ENCODE results near the gene TRHDE. TPM values are rescaled to one million over a fixed set of nuclear protein-coding genes. Genes with fewer than 3 reads are reported as not detected.
A peak's percentile ranks its signal among the peaks of the same experiment; 100 is the strongest.

The TRHDE gene
- total RNA-seq, 1 donor from 2014 or later, result under 0.01 TPM

DNA sequence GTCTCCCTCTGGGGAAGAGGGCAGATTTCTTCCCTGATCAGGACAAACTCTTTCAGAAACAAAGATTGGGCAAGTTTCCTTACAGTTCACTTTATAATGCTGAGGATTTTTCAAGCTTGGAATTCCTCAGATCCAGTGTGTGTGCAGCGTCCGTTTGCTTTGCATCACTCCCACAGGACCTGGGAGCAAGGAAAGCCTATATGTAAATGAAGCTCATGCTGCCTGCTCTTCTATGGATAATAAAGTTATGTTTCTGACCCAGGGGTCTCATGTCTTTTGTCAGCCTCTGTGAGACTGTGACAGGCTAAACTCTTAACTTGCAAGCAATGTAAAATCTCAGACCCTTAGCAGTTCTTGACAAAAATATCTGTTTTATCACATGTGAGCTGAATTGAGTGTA, 41.6 kb downstream of the TRHDE start:
- DNase-seq (ENCODE audit: low read depth in 2 of 2), result no peak

DNA sequence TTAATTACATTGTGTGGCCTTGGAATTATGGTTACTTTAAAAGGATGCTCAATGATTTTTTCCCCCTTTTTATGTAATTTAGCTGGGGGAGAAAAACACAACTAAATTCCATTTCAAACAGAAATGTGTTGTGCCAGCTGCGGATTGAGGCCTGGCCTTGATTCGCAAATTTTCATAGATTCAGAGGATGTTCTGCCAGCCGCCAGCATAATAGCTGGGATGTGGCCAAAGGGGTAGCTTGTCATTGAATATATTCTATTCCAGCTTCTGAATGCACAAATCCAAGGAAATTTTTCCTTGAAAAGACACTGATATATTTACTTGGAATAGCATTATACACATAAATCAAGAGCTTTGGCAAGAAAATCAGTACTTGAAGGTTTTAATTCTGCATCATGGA, 43.7 kb downstream of the TRHDE start:
- DNase-seq (ENCODE audit: low read depth in 2 of 2), result no peak

DNA sequence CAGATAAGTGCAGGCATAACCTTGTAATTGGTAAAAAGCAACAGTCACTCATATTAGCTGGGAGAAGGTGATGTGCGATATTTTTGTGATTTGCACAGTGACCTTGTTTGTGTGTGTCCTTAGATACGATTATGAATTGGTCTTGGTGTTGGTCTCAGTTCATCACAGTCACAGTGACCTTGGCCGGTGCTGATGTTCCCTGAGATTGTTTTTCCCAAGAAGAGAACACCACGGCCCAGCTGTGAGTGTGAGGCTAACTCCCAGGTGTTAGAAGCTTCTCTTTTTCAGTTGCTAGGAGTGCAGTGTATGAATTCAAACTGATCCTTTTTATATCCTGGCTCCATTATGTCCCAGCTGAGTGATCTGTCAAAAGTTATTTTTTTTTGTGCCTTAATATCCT, 46.2 kb downstream of the TRHDE start:
- no peak for DNase-seq (ENCODE audit: low read depth in 2 of 2)

DNA sequence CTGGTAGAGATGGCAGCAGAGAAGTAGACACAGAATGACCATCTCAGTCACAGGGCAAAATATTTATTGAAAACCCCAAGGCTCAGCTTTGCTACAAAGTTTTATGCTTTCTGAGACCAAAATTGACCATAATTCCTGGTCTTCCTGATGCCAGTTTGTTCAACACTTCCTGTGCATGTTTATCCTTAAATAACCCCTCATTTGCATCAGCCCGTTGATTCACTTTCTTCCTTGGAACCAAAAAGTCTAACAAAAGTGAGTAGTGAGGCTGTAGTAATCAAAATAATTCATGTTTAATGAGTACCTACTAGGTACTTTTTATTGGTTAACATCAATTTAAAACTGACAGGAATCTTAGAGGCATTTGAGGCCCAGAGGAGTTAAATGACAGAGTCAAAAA, 51.7 kb downstream of the TRHDE start:
- no peak for DNase-seq (ENCODE audit: low read depth in 2 of 2)

DNA sequence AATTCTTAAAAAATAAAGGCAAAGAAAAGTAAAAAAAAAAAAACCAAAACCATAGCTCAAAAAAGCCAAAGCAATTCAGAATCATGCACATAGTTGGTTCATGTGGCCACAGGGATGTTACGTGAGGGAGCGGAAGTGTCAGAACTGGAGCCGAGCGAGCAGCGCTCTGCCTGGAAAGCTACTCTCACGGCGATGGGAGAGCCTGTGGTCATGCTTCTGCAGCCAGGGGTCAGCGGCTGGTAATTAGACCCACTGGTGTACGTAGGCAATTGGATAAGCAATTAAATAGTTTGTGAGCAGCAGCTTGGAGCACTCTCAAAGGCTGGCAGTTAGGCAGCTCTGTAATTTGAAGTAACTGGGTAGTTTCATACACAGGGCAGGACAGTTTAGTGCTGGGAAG, 58.1 kb downstream of the TRHDE start:
- DNase-seq (ENCODE audit: low read depth in 2 of 2), result no peak

DNA sequence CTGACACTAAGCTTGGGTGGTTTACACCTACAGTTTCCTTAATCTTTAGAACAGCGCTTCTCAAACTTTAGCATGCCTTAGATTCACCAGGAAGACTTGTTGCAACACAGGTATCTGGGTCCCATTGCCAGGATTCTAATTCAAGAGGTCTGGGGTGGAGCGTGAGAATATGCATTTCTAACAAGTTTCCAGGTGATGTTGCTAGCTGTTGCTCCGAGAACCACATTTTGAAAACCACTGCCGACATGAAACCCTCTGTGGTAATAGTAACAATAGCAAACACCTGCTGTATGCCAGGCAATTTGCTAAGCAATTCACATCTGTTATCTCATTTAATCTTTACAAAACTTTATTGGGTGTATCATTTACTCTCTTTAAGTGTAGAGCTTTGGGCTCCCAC, 58.6 kb downstream of the TRHDE start:
- DNase-seq (ENCODE audit: low read depth in 2 of 2), result no peak

DNA sequence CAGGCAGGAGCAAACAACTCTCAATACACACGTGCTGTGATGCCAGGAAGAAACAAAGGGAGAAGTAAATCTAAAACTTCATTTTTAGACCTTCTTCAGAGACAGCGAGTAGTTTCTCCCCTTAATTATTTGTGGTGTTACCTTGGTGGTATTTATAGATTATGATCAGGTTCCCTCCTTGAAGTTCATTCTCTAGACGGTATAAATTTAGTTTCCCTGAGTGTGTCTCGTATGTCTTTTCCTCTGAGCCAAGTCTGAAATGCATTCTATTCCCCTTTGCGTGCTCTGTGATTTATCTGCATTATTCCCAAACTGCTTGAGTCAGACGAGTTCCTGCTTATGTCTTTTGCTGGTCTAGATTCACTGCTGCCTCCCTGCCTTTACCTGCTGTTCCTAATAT, 65.2 kb downstream of the TRHDE start:
- no peak for DNase-seq (ENCODE audit: low read depth in 2 of 2)

DNA sequence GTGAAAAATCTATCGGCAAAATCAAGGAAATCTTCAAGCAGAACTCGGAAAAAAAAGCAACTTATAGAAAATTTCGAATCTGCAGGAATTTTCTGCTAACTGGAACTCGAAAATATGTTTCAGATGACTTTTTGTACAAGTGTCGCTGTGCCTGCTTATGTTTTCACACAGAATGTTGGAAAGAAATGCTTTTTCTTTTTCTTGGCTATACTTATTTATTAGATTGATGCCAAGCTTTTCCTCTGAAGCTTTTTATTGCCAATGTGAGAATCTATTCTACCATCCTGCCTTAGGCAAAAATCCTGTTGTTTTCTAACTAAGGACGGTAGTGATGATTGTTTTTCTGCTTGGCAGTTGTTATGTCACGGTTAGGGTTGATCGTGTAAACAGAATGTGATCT, 65.8 kb downstream of the TRHDE start:
- DNase-seq (ENCODE audit: low read depth in 2 of 2), result no peak

DNA sequence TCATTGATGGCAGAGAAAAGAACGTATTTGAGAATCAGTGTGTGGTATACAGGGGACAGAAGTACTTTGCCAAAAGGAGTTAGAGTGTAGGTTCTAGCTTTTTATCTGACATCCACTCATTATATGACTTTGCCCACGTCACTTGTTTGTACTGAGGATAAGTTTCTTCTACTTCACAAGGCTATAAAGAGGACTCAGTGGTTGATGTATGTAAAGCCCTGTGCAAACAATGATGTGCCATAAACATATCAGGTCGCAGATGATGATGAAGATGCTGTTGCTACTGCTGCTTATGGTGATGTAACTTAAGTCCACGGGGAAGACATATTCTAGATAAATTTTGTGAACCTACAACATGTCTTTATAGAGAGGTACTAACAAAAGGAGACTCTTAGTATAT, 66.3 kb downstream of the TRHDE start:
- no peak for DNase-seq (ENCODE audit: low read depth in 2 of 2)

DNA sequence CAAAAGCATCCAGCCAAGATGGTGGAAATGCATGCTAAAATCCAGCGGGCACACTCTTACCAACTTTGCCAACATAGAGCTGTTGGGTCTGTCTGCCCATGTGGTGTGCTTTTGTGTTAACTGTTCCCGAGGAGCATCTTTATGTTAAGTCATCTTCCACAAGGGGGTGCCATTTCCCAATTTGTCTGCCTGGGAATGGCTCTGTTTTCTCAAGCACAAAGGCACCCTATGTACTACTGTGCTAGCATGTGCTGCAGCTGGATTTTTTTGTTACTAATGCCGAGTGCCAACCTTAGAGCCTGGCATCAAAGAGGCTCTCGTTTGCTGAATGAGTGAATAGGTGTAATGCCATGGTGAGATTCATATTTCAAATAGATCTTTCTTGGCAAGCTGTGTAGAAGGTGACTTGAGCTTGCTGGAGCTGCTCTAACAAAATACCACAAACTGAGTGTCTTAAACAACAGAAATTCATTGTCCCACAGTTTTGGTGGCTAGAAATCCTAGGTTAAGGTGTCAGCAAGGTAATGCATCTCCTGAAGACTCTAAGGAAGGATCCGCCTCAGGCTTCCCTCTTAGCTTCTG, 74.3 kb downstream of the TRHDE start:
- peak; percentile 14 to 31 for DNase-seq (ENCODE audit: low read depth in 2 of 2)

DNA sequence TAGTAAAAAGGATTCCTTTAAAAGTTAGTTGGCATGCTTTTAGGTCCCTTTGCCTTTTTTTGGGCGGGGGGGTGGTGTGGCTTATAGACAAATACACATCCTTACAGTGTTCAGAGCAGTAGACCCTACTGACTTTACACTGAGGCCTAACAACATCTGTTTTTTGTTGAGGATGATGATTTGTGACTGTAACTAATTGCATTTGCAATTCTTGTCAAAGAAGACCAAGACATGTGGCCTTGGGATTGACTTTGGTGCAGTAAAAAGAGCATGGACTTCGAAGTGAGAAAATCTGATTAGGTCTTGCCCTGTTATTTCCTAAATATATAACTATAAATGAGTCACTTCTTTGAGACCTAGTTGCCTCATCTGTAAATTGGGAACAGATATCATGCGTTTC, 77.3 kb downstream of the TRHDE start:
- no peak for DNase-seq (ENCODE audit: low read depth in 2 of 2)

DNA sequence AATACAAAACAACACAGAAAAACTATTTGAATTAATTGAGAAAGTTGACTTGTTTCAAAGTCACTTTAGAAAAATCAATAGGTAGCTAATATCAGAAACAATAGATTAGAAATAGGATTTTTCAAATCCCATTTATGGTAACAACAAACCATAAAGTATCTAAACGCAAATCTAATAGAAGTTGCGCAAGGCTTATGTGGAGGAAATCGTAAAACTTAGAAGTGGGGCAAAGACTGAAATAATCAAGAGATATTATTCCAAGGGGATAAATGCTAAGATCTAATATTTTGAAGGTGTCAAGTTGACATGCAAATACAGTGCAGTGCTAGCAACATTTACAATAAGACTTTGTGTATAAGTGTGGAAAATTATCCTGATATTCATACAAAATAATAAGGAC, 87.2 kb downstream of the TRHDE start:
- DNase-seq (ENCODE audit: low read depth in 2 of 2), result no peak

DNA sequence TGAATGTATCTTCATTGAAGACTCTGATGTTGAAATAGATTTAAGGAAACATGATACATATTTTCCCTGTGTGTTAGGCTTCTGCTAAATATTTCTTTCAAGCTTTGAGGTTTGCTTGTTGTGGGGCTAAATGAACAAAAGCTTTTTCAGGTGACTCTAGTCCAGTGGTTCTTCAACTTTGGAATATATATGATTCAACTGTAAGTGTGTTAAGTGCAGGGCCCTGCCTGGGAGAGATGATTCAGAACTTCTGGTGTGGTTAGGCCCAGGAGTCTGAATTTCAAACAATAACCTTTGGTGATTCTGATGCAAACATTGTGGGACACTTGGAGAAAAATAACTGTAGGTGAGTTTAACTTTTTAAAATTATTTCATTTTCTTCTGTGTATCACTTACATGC, 93.0 kb downstream of the TRHDE start:
- DNase-seq (ENCODE audit: low read depth in 2 of 2), result no peak

DNA sequence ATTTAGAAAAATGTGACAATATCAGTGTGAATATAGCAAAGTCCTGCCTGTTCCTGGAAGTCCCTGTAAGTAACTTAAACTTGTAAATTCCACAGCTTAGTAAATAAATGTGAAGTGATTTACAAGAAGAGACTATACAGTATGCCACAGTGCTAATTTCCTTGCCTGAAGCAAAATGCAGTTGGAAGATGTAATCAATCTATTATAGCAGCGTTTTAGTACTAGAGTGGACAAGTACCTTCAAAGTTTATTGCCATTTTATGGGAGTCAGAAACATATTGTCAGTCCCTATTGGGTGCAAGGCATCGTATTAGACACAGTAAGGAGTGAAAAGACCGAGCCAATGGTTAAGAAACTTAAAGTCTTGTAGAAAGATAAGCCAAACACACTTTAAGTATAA, 94.1 kb downstream of the TRHDE start:
- no peak for DNase-seq (ENCODE audit: low read depth in 2 of 2)

DNA sequence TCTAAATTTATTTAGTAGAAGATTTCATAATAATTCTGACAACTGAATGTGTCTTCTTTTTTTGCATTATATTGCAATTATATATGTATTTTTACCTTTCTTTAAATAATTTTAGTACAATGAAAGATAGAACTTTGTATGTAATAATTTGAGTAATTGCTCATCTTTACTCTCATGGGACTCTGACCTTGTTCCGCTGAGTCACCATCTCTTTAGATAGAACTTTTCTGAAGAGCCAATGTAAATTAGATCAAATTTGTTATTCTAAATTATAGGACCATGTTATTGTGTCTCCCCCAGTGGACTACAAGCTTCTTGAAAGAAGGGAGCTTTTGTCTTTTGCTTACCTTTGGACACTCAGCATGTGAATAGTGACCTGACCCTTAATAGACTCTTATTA, 96.1 kb downstream of the TRHDE start:
- DNase-seq (ENCODE audit: low read depth in 2 of 2), result no peak

DNA sequence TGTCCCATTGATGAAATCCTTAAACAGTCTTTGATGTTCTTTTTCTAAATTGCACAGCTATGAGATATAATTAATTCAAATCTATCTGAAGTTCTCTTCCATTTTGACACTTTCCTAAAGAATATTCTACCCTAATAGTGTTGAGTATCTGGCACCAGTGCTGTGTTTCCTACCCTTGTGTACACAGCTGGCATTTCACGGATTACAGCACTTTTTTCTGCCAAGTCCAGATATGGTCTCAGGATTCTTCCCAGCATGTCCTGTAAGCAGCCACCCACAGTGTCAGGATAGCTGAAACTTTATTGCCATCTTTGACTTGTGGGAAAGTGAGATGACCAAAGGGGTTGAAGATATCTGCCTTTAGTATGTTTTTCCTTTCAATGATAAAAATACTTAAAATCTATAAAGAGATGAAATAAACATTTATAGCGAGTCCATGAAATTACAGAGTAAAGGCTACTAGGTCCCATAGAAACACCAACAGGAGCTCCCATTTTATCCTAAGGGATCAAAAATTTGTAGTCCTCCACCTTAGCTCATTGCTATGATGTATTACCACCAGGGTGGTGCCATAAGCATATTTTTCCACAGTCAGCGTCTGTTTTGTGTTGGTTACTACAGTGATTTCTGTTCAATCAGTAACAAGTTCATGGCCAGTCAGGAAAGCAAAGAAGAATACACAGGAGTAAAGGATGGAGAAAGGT, 96.7 kb downstream of the TRHDE start:
- no peak for DNase-seq (ENCODE audit: low read depth in 2 of 2)

DNA sequence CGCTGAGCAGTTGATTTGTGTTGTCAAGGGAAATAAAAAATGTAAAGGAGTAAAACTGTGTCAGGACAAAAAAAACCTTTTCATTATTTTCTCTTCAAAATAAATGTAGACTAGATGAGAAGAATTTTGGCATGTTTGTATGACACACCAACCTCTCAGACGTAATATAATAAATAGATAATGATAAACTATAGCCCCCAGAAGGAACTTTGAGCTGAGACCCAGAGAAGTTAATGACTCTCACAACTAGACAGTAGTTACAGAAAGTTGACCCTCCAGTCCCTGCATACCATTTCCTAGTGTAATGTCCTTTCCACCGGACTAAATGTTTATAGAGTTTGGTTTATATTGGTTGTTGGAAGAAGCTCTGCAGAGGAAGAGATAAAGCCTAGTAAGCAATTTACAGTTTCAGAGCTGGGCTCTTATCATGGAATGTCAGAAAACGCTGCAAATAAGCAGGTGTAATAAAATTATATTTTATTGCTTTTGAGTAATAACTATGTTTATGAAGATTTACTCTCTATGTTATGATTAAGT, 97.3 kb downstream of the TRHDE start:
- DNase-seq (ENCODE audit: low read depth in 2 of 2), result no peak

DNA sequence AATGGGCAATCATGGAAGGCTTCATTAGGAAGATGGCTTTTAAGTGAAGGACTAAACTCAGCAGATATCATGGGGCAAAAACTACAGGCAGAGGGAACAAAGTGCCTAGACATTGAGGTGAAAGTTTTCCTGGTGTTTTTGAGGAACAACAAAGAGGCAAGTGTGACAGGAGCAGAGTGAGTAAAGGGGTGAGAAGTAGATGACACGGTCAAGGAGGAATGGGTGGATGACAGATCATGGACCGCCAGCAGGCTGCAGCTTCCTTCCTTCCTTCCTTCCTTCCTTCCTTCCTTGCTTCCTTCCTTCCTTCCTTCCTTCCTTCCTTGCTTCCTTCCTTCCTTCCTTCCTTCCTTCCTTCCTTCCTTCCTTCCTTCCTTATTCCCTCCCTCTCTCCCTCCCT, 108.3 kb downstream of the TRHDE start:
- DNase-seq (ENCODE audit: low read depth in 2 of 2), result no peak

DNA sequence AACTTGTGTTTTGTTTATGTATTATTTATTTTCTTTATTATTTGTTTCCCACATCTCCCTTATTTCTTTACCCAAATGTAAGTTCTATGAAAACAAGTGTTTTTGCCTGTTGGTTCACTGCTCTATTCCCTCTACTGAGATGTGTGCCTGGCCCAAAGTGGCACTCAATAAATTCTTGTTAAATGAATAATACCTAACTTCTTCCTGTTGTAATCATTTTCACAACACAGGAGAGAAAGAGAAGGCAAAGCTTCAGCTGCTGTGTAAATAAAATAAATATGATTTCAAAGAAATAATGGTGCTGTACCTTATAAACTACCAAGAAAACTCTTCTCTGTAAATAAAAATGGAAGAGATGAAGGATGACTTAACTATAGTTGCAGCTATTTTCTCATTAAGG, 116.2 kb downstream of the TRHDE start:
- DNase-seq (ENCODE audit: low read depth in 2 of 2), result no peak

DNA sequence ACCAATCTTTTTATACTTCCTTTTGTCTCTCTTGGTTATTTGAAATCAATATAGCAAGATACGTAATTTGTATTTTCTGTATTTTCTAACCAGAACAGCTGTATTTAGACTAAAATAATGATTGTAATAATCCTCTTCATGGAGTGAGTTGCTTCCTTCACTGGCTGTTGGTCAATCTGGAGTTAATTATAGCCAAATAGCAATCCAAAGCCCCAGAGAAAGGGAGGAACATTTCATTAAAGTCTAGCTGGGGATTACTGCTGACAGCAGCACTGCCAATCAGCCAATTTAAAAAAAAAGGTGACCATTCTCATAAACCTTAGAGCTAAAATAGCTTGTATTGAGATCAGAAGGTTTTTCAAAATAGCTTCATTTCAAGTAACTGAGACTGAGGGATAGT, 118.0 kb downstream of the TRHDE start:
- DNase-seq (ENCODE audit: low read depth in 2 of 2), result no peak

DNA sequence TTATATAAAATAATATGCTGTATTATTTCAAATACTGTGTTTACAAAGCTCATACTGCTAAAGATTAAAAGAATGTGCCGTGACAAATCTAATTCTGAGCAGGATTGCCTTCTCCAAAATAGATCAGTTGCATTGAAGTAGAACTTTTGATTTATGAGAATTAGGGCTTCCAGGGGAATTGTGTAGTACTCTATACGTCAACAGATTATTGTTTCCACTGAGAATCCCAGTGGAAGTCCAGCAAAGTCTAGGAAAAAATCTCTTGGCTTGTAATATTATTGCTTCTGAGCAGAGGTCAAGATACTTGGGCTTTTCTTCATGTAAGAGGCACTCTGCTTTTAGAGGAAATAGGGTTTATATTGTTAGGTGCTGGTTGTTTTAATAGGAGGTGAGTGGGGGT, 133.9 kb downstream of the TRHDE start:
- DNase-seq (ENCODE audit: low read depth in 2 of 2), result no peak

DNA sequence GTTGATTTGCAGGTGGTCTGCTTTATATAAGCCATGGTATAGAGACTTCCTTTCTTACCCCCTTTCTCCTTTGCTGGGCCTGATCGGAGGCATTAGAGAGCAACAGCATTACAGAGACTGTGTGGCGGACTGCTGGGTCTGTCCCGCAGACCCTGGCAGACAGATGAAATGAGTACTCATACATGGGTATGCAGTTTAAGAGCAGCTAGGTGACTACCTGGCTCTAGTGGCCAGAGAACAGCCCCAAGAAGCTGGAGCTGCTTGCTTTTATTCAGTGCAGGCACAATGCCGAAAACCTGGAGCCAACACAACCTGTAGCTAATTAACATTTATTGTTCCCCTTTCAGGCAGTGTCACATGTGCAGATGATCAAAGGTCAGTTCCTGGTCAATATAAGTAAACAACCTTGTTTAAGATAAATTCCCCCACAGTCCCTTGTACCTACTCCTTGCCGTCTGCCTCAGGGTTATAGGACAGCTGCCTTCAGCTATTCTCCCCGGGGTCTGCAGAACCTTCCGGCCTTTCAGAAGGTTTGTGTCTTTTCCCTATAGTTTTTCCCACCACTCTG, 160.0 kb downstream of the TRHDE start:
- DNase-seq (ENCODE audit: low read depth in 2 of 2), result no peak

DNA sequence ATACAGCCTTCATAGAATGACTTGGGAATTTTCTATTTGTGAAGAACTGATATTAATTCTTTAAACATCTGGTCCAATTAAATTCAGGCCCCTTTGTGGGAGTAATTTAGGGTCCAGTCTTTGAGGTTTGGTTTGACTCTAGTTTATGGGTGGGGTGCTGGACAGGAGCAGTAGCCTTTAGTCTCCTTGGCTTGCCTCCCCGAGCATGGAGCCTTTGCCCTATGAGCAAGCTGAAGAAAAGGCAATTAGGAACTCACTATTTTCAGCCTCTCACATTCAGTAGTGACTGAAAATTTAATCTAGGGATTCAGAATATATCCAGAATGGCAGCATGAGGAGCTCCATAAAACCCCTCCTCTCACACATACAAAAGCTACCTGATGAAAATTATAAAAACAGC, 161.1 kb downstream of the TRHDE start:
- no peak for DNase-seq (ENCODE audit: low read depth in 2 of 2)

All from dermis microvascular lymphatic vessel endothelial cell (primary cell).